Measurements from ENCODE around the gene PSME3. TPM values are rescaled to one million over a fixed set of nuclear protein-coding genes. Genes with fewer than 3 reads are reported as not detected.

PSME3 gene
- polyA plus RNA-seq, 4 donors, result 49.9 to 93.0 (median 61.2) TPM

DNA sequence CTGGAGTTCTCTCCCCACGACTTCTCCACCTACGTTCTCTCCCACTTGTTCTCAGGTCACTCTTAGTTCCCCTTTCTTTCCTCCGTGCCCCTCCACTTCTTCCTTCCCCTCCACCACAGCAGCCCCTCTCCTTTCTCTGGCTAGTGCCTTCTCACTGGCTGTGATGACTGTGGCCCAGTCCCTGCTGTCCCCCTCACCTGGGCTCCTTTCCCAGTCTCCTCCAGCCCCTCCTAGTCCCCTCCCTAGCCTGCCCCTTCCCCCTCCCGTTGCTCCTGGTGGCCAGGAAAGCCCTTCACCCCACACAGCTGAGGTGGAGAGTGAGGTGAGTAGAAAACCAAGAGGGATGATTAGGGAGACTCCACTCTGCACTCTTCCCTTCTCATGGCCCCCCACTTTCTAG is 38.1 kb upstream of the PSME3 start:
- Histone ChIP-seq H3K4me1 (ENCODE audit: control insufficient read depth in 3 of 3, insufficient read depth in 2 of 3, low read depth in 1 of 3, low read length in 2 of 3) (peaks cover 2 to 29% (median 3%) of the 10 kb centered on the region in 3 donors), H3K27ac (ENCODE audit: low read depth in 1 of 3, low read length in 2 of 3) (no peak overlapping the region), H3K27me3 (ENCODE audit: control insufficient read depth in 3 of 3, insufficient read depth in 3 of 3, low read length in 3 of 3) (no peaks in the 10 kb centered on the region), H3K4me3 (ENCODE audit: low read depth in 1 of 3, low read length in 3 of 3) (no peak overlapping the region), H3K9me3 (ENCODE audit: control insufficient read depth in 2 of 2, insufficient read depth in 1 of 2, low read depth in 1 of 2, low read length in 1 of 2) (no peaks in the 10 kb centered on the region), H3K36me3 (ENCODE audit: control insufficient read depth in 3 of 3, insufficient read depth in 2 of 3, low read depth in 1 of 3, low read length in 3 of 3) (peaks cover 0 to 41% (median 0%) of the 10 kb centered on the region in 3 donors)
- FAIRE-seq (no peak), DNase-seq (no peak)
- 57 to 71% (median 60%) methylated on average over 3 to 4 of the region's 4 CpGs for WGBS, 3 donors

DNA sequence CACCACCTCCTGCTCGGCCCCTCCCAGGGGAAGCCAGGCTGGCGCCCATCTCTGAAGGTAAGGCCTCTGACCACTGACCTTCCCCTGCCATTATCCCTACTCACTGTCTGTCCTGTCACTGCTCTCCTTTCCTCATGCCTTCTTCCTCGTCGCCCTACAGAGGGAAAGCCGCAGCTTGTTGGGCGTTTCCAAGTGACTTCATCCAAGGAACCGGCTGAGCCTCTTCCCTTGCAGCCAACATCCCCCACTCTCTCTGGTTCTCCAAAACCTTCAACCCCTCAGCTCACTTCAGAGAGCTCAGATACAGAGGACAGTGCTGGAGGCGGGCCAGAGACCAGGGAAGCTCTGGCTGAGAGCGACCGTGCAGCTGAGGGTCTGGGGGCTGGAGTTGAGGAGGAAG is 37.7 kb upstream of the PSME3 start:
- no peak for DNase-seq
- 43 to 77% (median 63%) methylated on average over 10 of the region's 10 CpGs for WGBS, 3 donors
- Histone ChIP-seq H3K27ac (ENCODE audit: low read depth in 1 of 3, low read length in 2 of 3) (no peak overlapping the region), H3K4me1 (ENCODE audit: control insufficient read depth in 3 of 3, insufficient read depth in 2 of 3, low read depth in 1 of 3, low read length in 2 of 3) (peaks cover 2 to 29% (median 3%) of the 10 kb centered on the region in 3 donors), H3K4me3 (ENCODE audit: low read depth in 1 of 3, low read length in 3 of 3) (no peak overlapping the region), H3K36me3 (ENCODE audit: control insufficient read depth in 3 of 3, insufficient read depth in 2 of 3, low read depth in 1 of 3, low read length in 3 of 3) (peaks cover 0 to 39% (median 0%) of the 10 kb centered on the region in 3 donors), H3K27me3 (ENCODE audit: control insufficient read depth in 3 of 3, insufficient read depth in 3 of 3, low read length in 3 of 3) (no peaks in the 10 kb centered on the region), H3K9me3 (ENCODE audit: control insufficient read depth in 2 of 2, insufficient read depth in 1 of 2, low read depth in 1 of 2, low read length in 1 of 2) (no peaks in the 10 kb centered on the region)
- no peak for FAIRE-seq

DNA sequence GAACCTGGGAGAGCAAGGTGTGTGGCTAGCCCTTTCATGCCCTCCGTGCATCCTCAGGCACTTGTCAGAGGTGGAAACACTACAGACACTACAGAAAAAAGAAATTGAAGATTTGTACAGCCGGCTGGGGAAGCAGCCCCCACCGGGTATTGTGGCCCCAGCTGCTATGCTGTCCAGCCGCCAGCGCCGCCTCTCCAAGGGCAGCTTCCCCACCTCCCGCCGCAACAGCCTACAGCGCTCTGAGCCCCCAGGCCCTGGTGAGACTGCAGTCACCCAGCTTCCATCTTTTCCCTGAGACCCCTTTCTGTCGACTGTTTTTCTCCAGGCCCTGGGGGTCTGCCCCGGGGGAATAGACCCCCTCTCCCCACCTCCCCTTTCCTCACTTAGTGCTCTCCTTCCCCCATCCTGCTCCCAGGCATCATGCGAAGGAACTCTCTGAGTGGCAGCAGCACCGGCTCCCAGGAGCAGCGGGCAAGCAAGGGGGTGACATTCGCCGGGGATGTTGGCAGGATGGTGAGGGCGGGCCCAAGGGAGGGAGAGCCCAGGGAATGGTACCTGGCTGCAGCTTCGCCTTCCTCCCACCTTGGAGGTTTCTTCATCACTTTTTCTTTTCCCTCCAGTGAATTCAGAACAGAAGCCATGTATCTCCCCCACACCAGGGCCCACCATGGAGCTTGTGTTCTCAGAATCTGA is 37.0 kb upstream of the PSME3 start:
- peaks cover 2 to 29% (median 3%) of the 10 kb centered on the region in 3 donors for H3K4me1 ChIP-seq (ENCODE audit: control insufficient read depth in 3 of 3, insufficient read depth in 2 of 3, low read depth in 1 of 3, low read length in 2 of 3)
- H3K9me3 ChIP-seq (ENCODE audit: control insufficient read depth in 2 of 2, insufficient read depth in 1 of 2, low read depth in 1 of 2, low read length in 1 of 2), result no peaks in the 10 kb centered on the region
- FAIRE-seq (no peak), DNase-seq (no peak)
- no peaks in the 10 kb centered on the region for H3K27me3 ChIP-seq (ENCODE audit: control insufficient read depth in 3 of 3, insufficient read depth in 3 of 3, low read length in 3 of 3)
- H3K36me3 ChIP-seq (ENCODE audit: control insufficient read depth in 3 of 3, insufficient read depth in 2 of 3, low read depth in 1 of 3, low read length in 3 of 3), result peaks cover 0 to 34% (median 0%) of the 10 kb centered on the region in 3 donors
- WGBS, 3 donors, result 69 to 89% (median 77%) methylated on average over 18 of the region's 18 CpGs
- peak overlapping the region in 2 of 3 donors; percentile 82 to 92 for H3K27ac ChIP-seq (ENCODE audit: low read depth in 1 of 3, low read length in 2 of 3)
- no peak overlapping the region for H3K4me3 ChIP-seq (ENCODE audit: low read depth in 1 of 3, low read length in 3 of 3)

DNA sequence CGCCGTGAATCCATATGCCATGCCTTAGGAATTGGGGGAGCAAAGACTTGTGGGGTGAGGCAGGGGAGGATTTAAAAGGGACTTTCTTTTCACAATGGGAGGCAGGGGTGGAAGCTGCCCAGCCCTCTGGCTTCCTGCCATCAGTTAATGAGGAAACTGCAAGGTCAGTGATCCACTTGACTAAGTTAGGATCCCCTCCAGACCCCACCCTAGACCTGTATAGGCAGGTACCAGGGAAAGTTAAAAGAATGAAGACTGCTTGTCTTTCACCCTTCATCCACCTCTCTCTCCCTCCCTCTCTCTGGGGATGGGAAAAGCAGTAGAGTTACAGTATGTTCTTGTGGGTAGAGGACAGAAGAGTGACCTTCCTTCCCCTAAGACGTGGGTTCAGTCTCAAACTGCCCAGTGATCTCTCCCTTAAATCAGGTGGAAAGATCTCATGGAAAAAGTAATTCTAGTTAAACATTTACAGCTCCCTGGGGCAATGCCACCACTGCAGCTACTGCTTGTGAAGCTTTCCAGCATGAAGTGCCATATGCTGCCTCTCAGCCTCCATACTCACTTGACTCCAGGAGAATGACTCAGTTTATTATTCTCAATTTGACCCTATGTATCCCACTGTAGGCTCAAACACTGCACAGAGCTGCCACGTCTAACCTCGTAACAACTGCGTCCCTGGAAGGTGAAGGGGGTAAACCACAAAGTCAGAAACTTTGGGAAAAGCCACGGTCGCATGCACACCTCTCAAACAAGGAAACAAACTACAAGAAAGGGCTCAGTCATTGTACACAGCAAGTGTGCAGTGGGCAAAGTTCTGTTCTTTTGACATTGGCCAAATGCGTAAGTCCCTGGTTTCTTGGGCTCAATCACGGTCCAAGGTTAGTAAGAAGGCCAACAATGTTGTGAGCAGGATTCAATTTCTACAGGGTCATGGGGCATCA is 35.9 kb upstream of the PSME3 start:
- Histone ChIP-seq H3K27ac (ENCODE audit: low read depth in 1 of 3, low read length in 2 of 3) (peak overlapping the region; percentile 82 to 92 (median 87)), H3K4me3 (ENCODE audit: low read depth in 1 of 3, low read length in 3 of 3) (peak overlapping the region; percentile 81 to 94 (median 94)), H3K4me1 (ENCODE audit: control insufficient read depth in 3 of 3, insufficient read depth in 2 of 3, low read depth in 1 of 3, low read length in 2 of 3) (peaks cover 2 to 29% (median 3%) of the 10 kb centered on the region in 3 donors), H3K36me3 (ENCODE audit: control insufficient read depth in 3 of 3, insufficient read depth in 2 of 3, low read depth in 1 of 3, low read length in 3 of 3) (peaks cover 0 to 34% (median 0%) of the 10 kb centered on the region in 3 donors), H3K27me3 (ENCODE audit: control insufficient read depth in 3 of 3, insufficient read depth in 3 of 3, low read length in 3 of 3) (no peaks in the 10 kb centered on the region), H3K9me3 (ENCODE audit: control insufficient read depth in 2 of 2, insufficient read depth in 1 of 2, low read depth in 1 of 2, low read length in 1 of 2) (no peaks in the 10 kb centered on the region)
- 23 to 62% (median 34%) methylated on average over 10 of the region's 10 CpGs for WGBS, 3 donors
- DNase-seq (peak; percentile 90 to 92), FAIRE-seq (no peak)

DNA sequence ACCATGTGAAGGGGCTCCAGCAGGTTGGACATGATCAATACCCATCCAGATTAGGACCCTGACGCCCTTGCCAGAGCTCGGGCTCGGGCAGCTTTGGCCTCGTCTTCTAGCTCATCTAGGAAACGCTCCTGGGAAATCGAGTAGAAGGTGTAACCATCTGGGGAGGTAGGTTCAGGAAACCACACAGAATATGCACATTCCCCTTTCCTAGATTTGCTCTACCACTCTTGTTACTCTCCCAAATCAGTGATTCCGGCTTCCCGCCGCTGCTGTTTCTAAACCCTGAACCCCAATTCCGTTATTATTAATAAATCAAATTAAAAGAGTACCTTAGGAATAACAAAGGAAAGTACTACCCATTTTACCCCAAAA is 35.2 kb upstream of the PSME3 start:
- H3K4me1 ChIP-seq (ENCODE audit: control insufficient read depth in 3 of 3, insufficient read depth in 2 of 3, low read depth in 1 of 3, low read length in 2 of 3), result peaks cover 2 to 34% (median 3%) of the 10 kb centered on the region in 3 donors
- H3K27ac ChIP-seq (ENCODE audit: low read depth in 1 of 3, low read length in 2 of 3), result peak overlapping the region; percentile 82 to 92 (median 87)
- 4 to 14% (median 9%) methylated on average over 10 of the region's 10 CpGs for WGBS, 3 donors
- FAIRE-seq (no peak), DNase-seq (no peak)
- H3K9me3 ChIP-seq (ENCODE audit: control insufficient read depth in 2 of 2, insufficient read depth in 1 of 2, low read depth in 1 of 2, low read length in 1 of 2), result no peaks in the 10 kb centered on the region
- peak overlapping the region; percentile 81 to 94 (median 94) for H3K4me3 ChIP-seq (ENCODE audit: low read depth in 1 of 3, low read length in 3 of 3)
- H3K27me3 ChIP-seq (ENCODE audit: control insufficient read depth in 3 of 3, insufficient read depth in 3 of 3, low read length in 3 of 3), result no peaks in the 10 kb centered on the region
- peaks cover 0 to 34% (median 0%) of the 10 kb centered on the region in 3 donors for H3K36me3 ChIP-seq (ENCODE audit: control insufficient read depth in 3 of 3, insufficient read depth in 2 of 3, low read depth in 1 of 3, low read length in 3 of 3)

DNA sequence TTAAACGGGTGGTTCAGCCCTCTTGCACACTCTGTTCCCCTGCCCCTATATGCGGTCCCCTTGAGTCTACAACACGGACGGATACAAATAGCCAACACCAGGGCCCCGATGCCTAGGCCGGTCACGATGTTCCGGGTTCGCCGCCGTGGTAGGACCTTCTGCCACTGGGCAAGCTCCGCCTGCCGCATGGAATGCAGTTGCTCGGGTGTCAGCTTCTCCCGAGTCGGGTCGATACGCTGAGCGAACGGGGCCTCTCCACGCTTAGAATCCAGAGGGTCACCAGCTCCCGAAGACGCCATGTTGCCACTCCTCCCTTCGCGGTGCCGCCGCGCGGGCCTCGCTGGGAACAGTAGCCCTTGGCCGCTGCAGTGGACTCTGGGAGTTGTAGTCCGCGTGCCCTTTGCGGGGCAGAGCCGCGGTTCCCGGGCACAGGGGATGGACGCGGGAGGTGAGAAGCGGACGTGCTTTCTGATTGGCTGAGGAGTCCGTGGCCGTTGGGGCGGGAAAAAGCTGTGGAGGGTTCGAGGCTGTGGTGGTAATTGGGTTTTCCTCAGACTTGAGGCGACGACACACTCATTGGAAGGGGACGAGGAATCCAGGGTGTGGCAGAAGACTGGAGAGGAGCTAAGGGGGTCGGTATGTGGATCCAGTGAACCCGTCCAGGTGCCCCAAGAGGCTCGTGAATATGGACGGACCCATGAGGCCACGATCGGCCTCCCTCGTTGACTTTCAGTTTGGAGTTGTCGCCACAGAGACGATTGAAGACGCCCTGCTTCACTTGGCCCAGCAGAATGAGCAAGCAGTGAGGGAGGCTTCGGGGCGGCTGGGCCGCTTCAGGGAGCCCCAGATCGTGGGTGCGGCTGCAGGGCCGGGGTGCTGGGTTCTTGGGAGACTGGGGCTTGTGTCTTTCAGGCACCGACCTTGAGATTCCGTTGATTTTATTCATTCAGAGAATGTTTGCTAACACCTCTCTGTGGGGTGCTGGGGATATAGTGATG is 34.5 kb upstream of the PSME3 start, which contains the start of the genes CNTD1 and COA3:
Gene CNTD1 (plus strand): TSS at position 479 of the 998 bp plus-strand sequence. CDS start 207 bp downstream, at position 686.
Gene COA3 (minus strand): TSS at position 322 of the 998 bp plus-strand sequence. CDS start 23 bp downstream, at position 299.
- WGBS, 3 donors, result 26% methylated on average over 66 of the region's 66 CpGs
- H3K4me1 ChIP-seq (ENCODE audit: control insufficient read depth in 3 of 3, insufficient read depth in 2 of 3, low read depth in 1 of 3, low read length in 2 of 3), result peaks cover 2 to 40% (median 5%) of the 10 kb centered on the region in 3 donors
- peak within 1 kb of the TSS; percentile 81 to 94 (median 94) for H3K4me3 ChIP-seq (ENCODE audit: low read depth in 1 of 3, low read length in 3 of 3)
- H3K27me3 ChIP-seq (ENCODE audit: control insufficient read depth in 3 of 3, insufficient read depth in 3 of 3, low read length in 3 of 3), result no peaks in the 10 kb centered on the region
- FAIRE-seq, result no peak
- peak within 1 kb of the TSS; percentile 82 to 92 (median 87) for H3K27ac ChIP-seq (ENCODE audit: low read depth in 1 of 3, low read length in 2 of 3)
- H3K36me3 ChIP-seq (ENCODE audit: control insufficient read depth in 3 of 3, insufficient read depth in 2 of 3, low read depth in 1 of 3, low read length in 3 of 3), result peaks cover 0 to 28% (median 0%) of the 10 kb centered on the region in 3 donors
- no peaks in the 10 kb centered on the region for H3K9me3 ChIP-seq (ENCODE audit: control insufficient read depth in 2 of 2, insufficient read depth in 1 of 2, low read depth in 1 of 2, low read length in 1 of 2)
- peak; percentile 88 to 94 for DNase-seq

DNA sequence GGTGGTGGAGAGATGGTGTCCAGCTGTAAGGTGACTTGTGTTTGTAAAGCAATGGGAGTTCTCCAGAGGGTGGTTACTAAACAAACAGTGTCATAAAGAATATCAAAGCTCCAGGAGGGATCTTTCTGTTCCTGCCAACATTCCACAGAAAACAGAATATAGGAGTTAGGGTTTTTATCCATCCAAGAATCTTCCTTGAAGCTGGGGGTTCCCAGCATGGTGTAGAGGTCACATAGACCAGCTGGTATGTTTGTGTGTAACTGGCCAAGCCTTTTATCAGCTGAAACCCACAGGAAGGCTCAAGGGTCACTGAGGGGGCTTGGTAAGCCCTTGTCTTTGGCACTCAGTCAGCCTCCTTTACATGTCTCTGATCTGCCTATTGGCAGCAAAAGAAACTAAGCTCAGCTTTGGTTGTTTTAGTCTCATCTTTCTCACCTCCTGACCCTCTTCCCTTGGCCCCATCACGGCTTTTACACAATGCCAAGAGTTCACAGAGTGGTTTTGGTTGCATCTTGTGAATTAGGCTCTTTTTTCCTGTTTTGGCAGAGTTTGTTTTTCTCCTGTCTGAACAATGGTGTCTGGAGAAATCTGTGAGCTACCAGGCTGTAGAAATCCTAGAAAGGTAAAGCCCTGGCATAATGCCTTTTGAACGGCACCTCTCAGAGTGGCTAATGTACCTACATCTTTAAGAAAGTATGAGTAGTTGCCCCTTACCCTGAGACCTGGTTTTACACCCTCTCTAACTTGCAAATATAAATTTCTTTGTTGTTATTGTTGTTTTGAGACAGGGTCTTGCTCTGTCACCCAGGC is 29.9 kb upstream of the PSME3 start:
- no peak for FAIRE-seq
- H3K36me3 ChIP-seq (ENCODE audit: control insufficient read depth in 3 of 3, insufficient read depth in 2 of 3, low read depth in 1 of 3, low read length in 3 of 3), result no peaks in the 10 kb centered on the region
- no peaks in the 10 kb centered on the region for H3K9me3 ChIP-seq (ENCODE audit: control insufficient read depth in 2 of 2, insufficient read depth in 1 of 2, low read depth in 1 of 2, low read length in 1 of 2)
- H3K4me3 ChIP-seq (ENCODE audit: low read depth in 1 of 3, low read length in 3 of 3), result no peak overlapping the region
- WGBS, 3 donors, result 25 to 55% (median 55%) methylated on average over 2 of the region's 2 CpGs
- H3K27me3 ChIP-seq (ENCODE audit: control insufficient read depth in 3 of 3, insufficient read depth in 3 of 3, low read length in 3 of 3), result no peaks in the 10 kb centered on the region
- peaks cover 5 to 45% (median 6%) of the 10 kb centered on the region in 3 donors for H3K4me1 ChIP-seq (ENCODE audit: control insufficient read depth in 3 of 3, insufficient read depth in 2 of 3, low read depth in 1 of 3, low read length in 2 of 3)
- no peak for DNase-seq
- H3K27ac ChIP-seq (ENCODE audit: low read depth in 1 of 3, low read length in 2 of 3), result peak overlapping the region in 1 of 3 donors; percentile 30
